ENCODE data around the gene SRGAP1. TPM values are rescaled to one million over a fixed set of nuclear protein-coding genes. Genes with fewer than 3 reads are reported as not detected.

The SRGAP1 gene
- total and polyA plus RNA-seq, 2 of the 4 experiments (the other 2 are of a cell fraction) = 10.0 to 10.2 TPM

GRCh38 chr12:63995512-63995911 is 151.0 kb downstream of the SRGAP1 start:
- peaks cover 43 to 73% of the 10 kb centered on the region in 2 experiments for H3K79me1 ChIP-seq (ENCODE audit: low read depth in 1 of 2, low read length in 2 of 2)
- no peak overlapping the region for H2AFZ ChIP-seq (replicated peaks; ENCODE audit: low read length, poor library complexity)
- no peak overlapping the region for H2BK120ac ChIP-seq (ENCODE audit: low read depth, low read length)
- no peak for ATAC-seq (ENCODE audit: low read depth)
- dilution Hi-C loops (cut with HindIII; ENCODE audit: low sequenced_read_pairs, unreplicated experiment) = no loop called here
- no peaks in the 10 kb centered on the region for H3K27me3 ChIP-seq (ENCODE audit: control insufficient read depth, insufficient read depth, low read length)
- no peak overlapping the region for H3K18ac ChIP-seq (ENCODE audit: low read depth, low read length)
- H3K9ac ChIP-seq (ENCODE audit: low read depth, low read length) = no peak overlapping the region
- no peak overlapping the region for H4K5ac ChIP-seq (ENCODE audit: low read depth, low read length)
- H2AK9ac ChIP-seq (replicated peaks; ENCODE audit: low read depth, low read length, poor library complexity) = no peak overlapping the region
- H2BK5ac ChIP-seq (ENCODE audit: low read depth, low read length, poor library complexity, severe bottlenecking) = no peak overlapping the region
- no peaks in the 10 kb centered on the region for H3K9me3 ChIP-seq (ENCODE audit: control insufficient read depth, insufficient read depth, low read length)
- H2AK5ac ChIP-seq (ENCODE audit: low read depth, low read length) = no peak overlapping the region
- H3K4me3 ChIP-seq (ENCODE audit: insufficient read depth, low read depth, low read length) = no peak overlapping the region
- no peak overlapping the region for H3K14ac ChIP-seq (replicated peaks; ENCODE audit: low read depth, low read length)
- POLR2A ChIA-PET (ENCODE audit: unreplicated experiment) = no interaction called here
- H4K20me1 ChIP-seq (ENCODE audit: insufficient read depth, low read length) = peaks cover 3% of the 10 kb centered on the region
- in situ Hi-C loops (cut with MboI; ENCODE audit: low sequenced_read_pairs) = loop anchor here (10.0 kb wide), 1 partner anchor 151 kb away; the partner anchor contains the start of gene SRGAP1
- DNase-seq = no peak
- H3K36me3 ChIP-seq (ENCODE audit: control insufficient read depth, insufficient read depth, low read length) = peaks cover 15% of the 10 kb centered on the region
- CTCF ChIA-PET = no interaction called here
- no peak for TF ChIP-seq ELK1 (IDR thresholded peaks at IDR 0.05; ENCODE audit: borderline replicate concordance, low read depth, low read length)
- TF ChIP-seq MAZ (IDR thresholded peaks at IDR 0.05; ENCODE audit: borderline replicate concordance, low read depth, low read length) = no peak
- no peak for TF ChIP-seq CEBPB (IDR thresholded peaks at IDR 0.05; ENCODE audit: low read depth, low read length)
- H4K8ac ChIP-seq (ENCODE audit: low read depth in 2 of 2, low read length in 2 of 2) = no peak overlapping the region
- H4K91ac ChIP-seq (ENCODE audit: insufficient read depth, low read depth, low read length) = no peak overlapping the region
- no peak overlapping the region for H3K27ac ChIP-seq (ENCODE audit: insufficient read depth, low read length)
- no peak overlapping the region for H2BK20ac ChIP-seq (ENCODE audit: low read depth, low read length)
- peaks cover 14% of the 10 kb centered on the region for H3K9me1 ChIP-seq (ENCODE audit: insufficient read depth, low read length)
- H3K23ac ChIP-seq (ENCODE audit: low read depth, low read length) = no peak overlapping the region
- H3K56ac ChIP-seq (ENCODE audit: extremely low read depth, insufficient read depth, low read length) = no peak overlapping the region
- no peak overlapping the region for H3K4ac ChIP-seq (ENCODE audit: low read depth, low read length)
- no TSS peak for BruUV-seq (replicated peaks)
- H2BK15ac ChIP-seq (ENCODE audit: low read depth, low read length) = no peak overlapping the region
- intact Hi-C loops (cut with micrococcal nuclease) = no loop called here
- peaks cover 23% of the 10 kb centered on the region for H3K4me1 ChIP-seq (ENCODE audit: control insufficient read depth, insufficient read depth, low read length)
- no peak overlapping the region for H3K4me2 ChIP-seq (ENCODE audit: low read depth, low read length)
